Mucosa of descending colon (tissue), 3 donors: ENCODE results near the gene PKDCC. TPM values are rescaled to one million over a fixed set of nuclear protein-coding genes. Genes with fewer than 3 reads are reported as not detected.

Experiments
- ATAC-seq: fragments of 200-7000 bp; cut with Tn5 transposase; one replicate; pipeline ENCODE4 v1.9.1; 2020; ENCODE audit warnings: mild to moderate bottlenecking, moderate library complexity
- DNase-seq, 3 donors: peaks; one replicate each; pipeline ENCODE4 v3.0.0-alpha.2; 2020
- H3K36me3 ChIP-seq: fragments of 200-600 bp; one replicate; pipeline ENCODE4 v1.8.0; 2021; ENCODE audit warnings: low read depth, mild to moderate bottlenecking
- H3K4me1 ChIP-seq: fragments of 200-600 bp; one replicate; pipeline ENCODE4 v1.8.0; 2021; ENCODE audit warnings: low read depth, mild to moderate bottlenecking
- H3K4me3 ChIP-seq: fragments of 200-600 bp; one replicate; pipeline ENCODE4 v1.8.0; 2021; ENCODE audit warnings: mild to moderate bottlenecking
- H3K9me3 ChIP-seq: fragments of 200-600 bp; one replicate; pipeline ENCODE4 v1.8.0; 2021; ENCODE audit warnings: mild to moderate bottlenecking
- CTCF ChIP-seq: fragments of 200-600 bp; IDR thresholded peaks from one replicate; pipeline ENCODE4 v1.8.0; 2022; ENCODE audit warnings: antibody characterized with exemption, mild to moderate bottlenecking
- intact Hi-C, 2 donors: fragments of 100-400 bp; cut with DNase I in 1 of 2; cut with micrococcal nuclease in 1 of 2; formaldehyde crosslinking; loops; one replicate each; pipeline versions ENCODE4 v1.11.0 to v1.11.1; 2022; cut with DNase I, micrococcal nuclease
- total RNA-seq, 3 donors: library from RNA; stranded (reverse); fragmentation: NEBNext Ultra II Directional in 2 of 3; extraction: Animal tissue kit (Norgen Biotek cat#: 25700) in 2 of 3; gene quantifications; one replicate each; pipeline versions ENCODE4 v1.2.1 to v1.2.4, GENCODE V29; 2021 to 2023
- donor health status: DM: no; HTN: no; CAD: no; lungs with moderate emphysema.
- donor health status: DM: no; HTN: no; CAD: no.
- donor health status: DM: no; HTN: yes; CAD: no.

Gene PKDCC
- total RNA-seq, 3 donors from 2014 or later = 79.3 to 88.8 (median 80.7) TPM

GRCh38 chr2:42092084-42092996 is 44.5 kb downstream of the PKDCC start:
- ATAC-seq = peak; percentile 82
- peak in 1 of 3 donors; percentile 59 for DNase-seq
- H3K4me1 ChIP-seq = peaks cover 17% of the 10 kb centered on the region
- H3K4me3 ChIP-seq = no peak overlapping the region
- no peaks in the 10 kb centered on the region for H3K9me3 ChIP-seq
- intact Hi-C loops = loop anchor here (10.0 kb wide), 2 partner anchors 142 to 232 kb away; no protein-coding TSS in a partner anchor
- no peak for TF ChIP-seq CTCF
- no peaks in the 10 kb centered on the region for H3K36me3 ChIP-seq

- Histone ChIP-seq H3K36me3 (no peaks in the 10 kb centered on the region), H3K9me3 (no peaks in the 10 kb centered on the region), H3K4me3 (no peak overlapping the region), H3K4me1 (peaks cover 17% of the 10 kb centered on the region)
- no peak for TF ChIP-seq CTCF
- DNase-seq = no peak
- intact Hi-C loops = loop anchor here (10.0 kb wide), 2 partner anchors 141 to 231 kb away; no protein-coding TSS in a partner anchor
- no peak for ATAC-seq
Observed at GRCh38 chr2:42094114-42094513, 46.3 kb downstream of the PKDCC start.

- Histone ChIP-seq H3K4me3 (no peak overlapping the region), H3K36me3 (no peaks in the 10 kb centered on the region), H3K4me1 (peaks cover 21% of the 10 kb centered on the region), H3K9me3 (no peaks in the 10 kb centered on the region)
- DNase-seq (peak in 2 of 3 donors; percentile 79 to 91), ATAC-seq (peak; percentile 59)
- intact Hi-C loops = loop anchor here (5.0 to 10.0 kb wide), 3 partner anchors 139 to 229 kb away; no protein-coding TSS in a partner anchor
- peak; percentile 68 for TF ChIP-seq CTCF
Observed at GRCh38 chr2:42095923-42096408, 48.1 kb downstream of the PKDCC start.

- no peak for DNase-seq
Observed at GRCh38 chr2:42096869-42097591, 49.2 kb downstream of the PKDCC start.

More at GRCh38 chr2:42096869-42097591, 49.2 kb downstream of the PKDCC start:
- Histone ChIP-seq H3K36me3 (no peaks in the 10 kb centered on the region), H3K4me1 (peaks cover 16% of the 10 kb centered on the region), H3K9me3 (no peaks in the 10 kb centered on the region), H3K4me3 (no peak overlapping the region)
- TF ChIP-seq CTCF = no peak
- no peak for ATAC-seq
- intact Hi-C loops = loop anchor here (5.0 to 10.0 kb wide), 3 partner anchors 138 to 228 kb away; no protein-coding TSS in a partner anchor
